Measurements from ENCODE around the gene DDIAS. TPM values are rescaled to one million over a fixed set of nuclear protein-coding genes. Genes with fewer than 3 reads are reported as not detected.

The DDIAS gene
- polyA plus RNA-seq, 1 donor from 2014 or later: 0.26 TPM

DNA sequence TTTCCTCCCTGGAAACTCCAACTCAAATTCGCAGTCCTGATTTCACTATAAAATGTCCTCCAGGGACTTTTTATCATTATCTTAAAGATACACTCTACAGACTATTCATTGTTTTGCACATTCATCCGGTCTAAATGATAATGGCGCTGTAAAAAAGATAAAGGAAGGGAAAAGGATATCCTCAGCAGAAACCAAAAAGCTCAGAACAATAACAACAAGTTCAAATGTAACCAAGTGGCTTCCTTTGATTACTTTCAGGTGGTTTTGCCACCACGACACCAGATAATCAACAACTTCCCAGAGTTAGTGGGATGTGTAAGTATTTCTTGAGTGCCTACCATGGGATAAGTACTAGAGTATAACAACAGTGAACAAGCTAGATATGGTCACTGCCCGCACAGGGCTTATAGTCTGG, 27.6 kb upstream of the DDIAS start:
- H3K4me2 ChIP-seq (ENCODE audit: low read length): no peak overlapping the region
- no peak overlapping the region for H2AFZ ChIP-seq (ENCODE audit: low read depth, low read length)
- no peaks in the 10 kb centered on the region for H3F3A ChIP-seq (ENCODE audit: insufficient read depth, low read length, poor library complexity, severe bottlenecking)
- H3K9me2 ChIP-seq (ENCODE audit: insufficient read depth, low read length): no peaks in the 10 kb centered on the region
- no peak overlapping the region for H3K9ac ChIP-seq (ENCODE audit: low read length)
- H3K27ac ChIP-seq (ENCODE audit: low read length): no peak overlapping the region
- no peak for TF ChIP-seq POLR2AphosphoS5 (IDR thresholded peaks at IDR 0.05)
- TF ChIP-seq EZH2 (IDR thresholded peaks at IDR 0.05; ENCODE audit: borderline replicate concordance, insufficient read depth, low read length, poor library complexity, severe bottlenecking): no peak
- no peak for TF ChIP-seq TAF1 (IDR thresholded peaks at IDR 0.05; ENCODE audit: low read depth)
- TF ChIP-seq SMC3 (conservative IDR thresholded peaks at IDR 0.05; ENCODE audit: poor library complexity): no peak
- TF ChIP-seq EP300 (conservative IDR thresholded peaks at IDR 0.05; ENCODE audit: poor library complexity, severe bottlenecking): no peak
- no peak for TF ChIP-seq MXI1 (conservative IDR thresholded peaks at IDR 0.05; ENCODE audit: poor library complexity, severe bottlenecking)
- TF ChIP-seq, protein P1, sequence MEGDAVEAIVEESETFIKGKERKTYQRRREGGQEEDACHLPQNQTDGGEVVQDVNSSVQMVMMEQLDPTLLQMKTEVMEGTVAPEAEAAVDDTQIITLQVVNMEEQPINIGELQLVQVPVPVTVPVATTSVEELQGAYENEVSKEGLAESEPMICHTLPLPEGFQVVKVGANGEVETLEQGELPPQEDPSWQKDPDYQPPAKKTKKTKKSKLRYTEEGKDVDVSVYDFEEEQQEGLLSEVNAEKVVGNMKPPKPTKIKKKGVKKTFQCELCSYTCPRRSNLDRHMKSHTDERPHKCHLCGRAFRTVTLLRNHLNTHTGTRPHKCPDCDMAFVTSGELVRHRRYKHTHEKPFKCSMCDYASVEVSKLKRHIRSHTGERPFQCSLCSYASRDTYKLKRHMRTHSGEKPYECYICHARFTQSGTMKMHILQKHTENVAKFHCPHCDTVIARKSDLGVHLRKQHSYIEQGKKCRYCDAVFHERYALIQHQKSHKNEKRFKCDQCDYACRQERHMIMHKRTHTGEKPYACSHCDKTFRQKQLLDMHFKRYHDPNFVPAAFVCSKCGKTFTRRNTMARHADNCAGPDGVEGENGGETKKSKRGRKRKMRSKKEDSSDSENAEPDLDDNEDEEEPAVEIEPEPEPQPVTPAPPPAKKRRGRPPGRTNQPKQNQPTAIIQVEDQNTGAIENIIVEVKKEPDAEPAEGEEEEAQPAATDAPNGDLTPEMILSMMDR (IDR thresholded peaks at IDR 0.05; ENCODE audit: poor library complexity, severe bottlenecking): no peak
- no peaks in the 10 kb centered on the region for H4K20me1 ChIP-seq (ENCODE audit: insufficient read depth)
- H3K27me3 ChIP-seq (ENCODE audit: insufficient read depth, low read depth, low read length): no peaks in the 10 kb centered on the region
- no peak overlapping the region for H3K4me3 ChIP-seq (ENCODE audit: low read length)
- no peaks in the 10 kb centered on the region for H3K36me3 ChIP-seq (ENCODE audit: insufficient read depth, low read length)
- H3K79me2 ChIP-seq (replicated peaks; ENCODE audit: insufficient read depth, low read length): no peaks in the 10 kb centered on the region
- H3K9me3 ChIP-seq (ENCODE audit: low read length): no peaks in the 10 kb centered on the region

DNA sequence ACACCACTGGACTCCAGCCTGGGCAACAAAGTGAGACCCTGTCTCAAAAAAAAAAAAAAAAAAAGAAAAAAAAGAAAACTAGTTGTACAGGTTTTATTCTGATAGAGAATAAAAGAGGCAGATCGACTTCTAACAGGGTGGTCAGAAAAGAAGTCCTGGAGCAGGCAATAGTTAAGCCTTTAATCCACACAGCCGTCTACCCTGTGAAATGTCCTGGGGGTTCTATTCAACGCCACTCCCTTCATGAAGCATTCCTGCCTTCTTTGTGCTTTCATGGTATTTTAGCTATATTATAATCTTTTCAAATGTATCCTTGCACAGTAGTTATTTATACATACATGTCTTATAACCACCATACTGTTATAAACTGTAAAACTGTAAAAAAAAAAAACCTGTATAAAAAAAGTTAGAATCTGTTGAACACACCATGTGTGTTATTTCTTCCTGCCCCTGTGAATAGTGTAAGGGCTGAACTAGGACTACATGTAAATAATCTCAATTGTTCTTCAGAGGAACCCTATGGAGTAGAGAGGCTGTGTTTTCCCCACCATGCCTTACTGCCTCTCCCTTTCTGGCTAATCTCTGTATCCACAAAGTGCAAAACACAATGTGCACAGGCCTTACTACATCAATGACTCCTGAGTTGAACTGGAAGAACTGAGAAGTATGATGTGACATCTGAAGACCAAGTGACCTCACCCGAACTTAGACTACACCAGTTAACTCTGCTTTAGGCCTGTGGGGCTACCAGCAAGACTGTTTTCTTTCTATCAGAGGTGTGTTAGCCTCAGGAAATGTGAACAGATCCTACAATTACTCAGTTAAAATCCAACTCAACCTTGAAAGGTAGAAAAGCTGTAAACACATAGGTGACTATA, 26.7 kb upstream of the DDIAS start:
- TF ChIP-seq EZH2 (IDR thresholded peaks at IDR 0.05; ENCODE audit: borderline replicate concordance, insufficient read depth, low read length, poor library complexity, severe bottlenecking) (no peak), RAD21 (conservative IDR thresholded peaks at IDR 0.05) (no peak), POLR2AphosphoS5 (IDR thresholded peaks at IDR 0.05) (no peak), SMC3 (conservative IDR thresholded peaks at IDR 0.05; ENCODE audit: poor library complexity) (no peak), TAF1 (IDR thresholded peaks at IDR 0.05; ENCODE audit: low read depth) (no peak)
- TF ChIP-seq, protein P2, sequence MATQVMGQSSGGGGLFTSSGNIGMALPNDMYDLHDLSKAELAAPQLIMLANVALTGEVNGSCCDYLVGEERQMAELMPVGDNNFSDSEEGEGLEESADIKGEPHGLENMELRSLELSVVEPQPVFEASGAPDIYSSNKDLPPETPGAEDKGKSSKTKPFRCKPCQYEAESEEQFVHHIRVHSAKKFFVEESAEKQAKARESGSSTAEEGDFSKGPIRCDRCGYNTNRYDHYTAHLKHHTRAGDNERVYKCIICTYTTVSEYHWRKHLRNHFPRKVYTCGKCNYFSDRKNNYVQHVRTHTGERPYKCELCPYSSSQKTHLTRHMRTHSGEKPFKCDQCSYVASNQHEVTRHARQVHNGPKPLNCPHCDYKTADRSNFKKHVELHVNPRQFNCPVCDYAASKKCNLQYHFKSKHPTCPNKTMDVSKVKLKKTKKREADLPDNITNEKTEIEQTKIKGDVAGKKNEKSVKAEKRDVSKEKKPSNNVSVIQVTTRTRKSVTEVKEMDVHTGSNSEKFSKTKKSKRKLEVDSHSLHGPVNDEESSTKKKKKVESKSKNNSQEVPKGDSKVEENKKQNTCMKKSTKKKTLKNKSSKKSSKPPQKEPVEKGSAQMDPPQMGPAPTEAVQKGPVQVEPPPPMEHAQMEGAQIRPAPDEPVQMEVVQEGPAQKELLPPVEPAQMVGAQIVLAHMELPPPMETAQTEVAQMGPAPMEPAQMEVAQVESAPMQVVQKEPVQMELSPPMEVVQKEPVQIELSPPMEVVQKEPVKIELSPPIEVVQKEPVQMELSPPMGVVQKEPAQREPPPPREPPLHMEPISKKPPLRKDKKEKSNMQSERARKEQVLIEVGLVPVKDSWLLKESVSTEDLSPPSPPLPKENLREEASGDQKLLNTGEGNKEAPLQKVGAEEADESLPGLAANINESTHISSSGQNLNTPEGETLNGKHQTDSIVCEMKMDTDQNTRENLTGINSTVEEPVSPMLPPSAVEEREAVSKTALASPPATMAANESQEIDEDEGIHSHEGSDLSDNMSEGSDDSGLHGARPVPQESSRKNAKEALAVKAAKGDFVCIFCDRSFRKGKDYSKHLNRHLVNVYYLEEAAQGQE (IDR thresholded peaks at IDR 0.05; ENCODE audit: borderline replicate concordance): no peak
- TF ChIP-seq, protein P1 (IDR thresholded peaks at IDR 0.05; ENCODE audit: poor library complexity, severe bottlenecking): no peak
- Histone ChIP-seq H3K9me3 (ENCODE audit: low read length) (no peaks in the 10 kb centered on the region), H3K27ac (ENCODE audit: low read length) (no peak overlapping the region), H3K36me3 (ENCODE audit: insufficient read depth, low read length) (no peaks in the 10 kb centered on the region), H3K79me2 (replicated peaks; ENCODE audit: insufficient read depth, low read length) (no peaks in the 10 kb centered on the region), H3K9me2 (ENCODE audit: insufficient read depth, low read length) (no peaks in the 10 kb centered on the region), H3K4me2 (ENCODE audit: low read length) (no peak overlapping the region), H3K9ac (ENCODE audit: low read length) (no peak overlapping the region), H3K4me3 (ENCODE audit: low read length) (no peak overlapping the region), H3F3A (ENCODE audit: insufficient read depth, low read length, poor library complexity, severe bottlenecking) (no peaks in the 10 kb centered on the region), H2AFZ (ENCODE audit: low read depth, low read length) (no peak overlapping the region), H3K27me3 (ENCODE audit: insufficient read depth, low read depth, low read length) (no peaks in the 10 kb centered on the region), H4K20me1 (ENCODE audit: insufficient read depth) (no peaks in the 10 kb centered on the region)

Measured in neural cell (in vitro differentiated cells).